HepG2 (cell line): ENCODE measurements around the gene DUS2. TPM values are rescaled to one million over a fixed set of nuclear protein-coding genes. Genes with fewer than 3 reads are reported as not detected.

Experiments
- ERF ChIP-seq: IDR thresholded peaks from 2 replicates; pipeline ENCODE4 v1.6.1; 2018; ENCODE audit warnings: missing biosample characterization, missing genetic modification reagents
- FOXA1 ChIP-seq, 2 experiments: fragments of 450-650 bp in 1 of 2; sonication (generic) in 1 of 2; formaldehyde crosslinking in 1 of 2; IDR thresholded peaks; 2 replicates each; pipeline versions ENCODE4 v1.4.0 to v1.6.1; 2016 to 2020; ENCODE audit warnings: missing genetic modification reagents in 1 of 2
- GABPA ChIP-seq, 2 experiments: IDR thresholded peaks; 2 replicates each; pipeline ENCODE4 v1.6.1; 2011 to 2016; ENCODE audit warnings: low read depth in 2 of 2, low read length in 1 of 2, missing biosample characterization in 1 of 2, missing genetic modification characterization in 1 of 2
- KDM1A ChIP-seq: IDR thresholded peaks from 2 replicates; pipeline ENCODE4 v1.6.1; 2016; ENCODE audit warnings: missing compliant biosample characterization
- KIAA2018 ChIP-seq: sonication (generic); formaldehyde crosslinking; IDR thresholded peaks from 2 replicates; pipeline ENCODE4 v1.5.0; 2020; ENCODE audit warnings: mild to moderate bottlenecking, missing genetic modification reagents, borderline replicate concordance
- KLF15 ChIP-seq: sonication (generic); formaldehyde crosslinking; IDR thresholded peaks from 2 replicates; pipeline ENCODE4 v1.8.1; 2023; ENCODE audit warnings: borderline replicate concordance, mild to moderate bottlenecking, inconsistent platforms, missing genetic modification reagents, mixed read lengths
- MBNL3 ChIP-seq: fragments of 250-450 bp; sonication (Bioruptor Pico); conservative IDR thresholded peaks from 2 replicates; pipeline ENCODE4 v1.8.0; 2022; ENCODE audit warnings: mild to moderate bottlenecking, inconsistent platforms
- MEF2D ChIP-seq: sonication (generic); formaldehyde crosslinking; IDR thresholded peaks from 2 replicates; pipeline ENCODE4 v1.5.1; 2020; ENCODE audit warnings: mild to moderate bottlenecking, missing genetic modification reagents
- REL ChIP-seq: sonication (generic); formaldehyde crosslinking; conservative IDR thresholded peaks from 2 replicates; pipeline ENCODE4 v1.8.0; 2022; ENCODE audit warnings: mild to moderate bottlenecking, missing genetic modification reagents, moderate library complexity
- SATB2 ChIP-seq: sonication (generic); formaldehyde crosslinking; IDR thresholded peaks from 2 replicates; pipeline ENCODE4 v1.5.0; 2020; ENCODE audit warnings: missing genetic modification reagents
- ZBED4 ChIP-seq: sonication (generic); formaldehyde crosslinking; IDR thresholded peaks from 2 replicates; pipeline ENCODE4 v1.4.0; 2020; ENCODE audit warnings: missing genetic modification reagents, borderline replicate concordance
- ZFAT ChIP-seq: sonication (generic); formaldehyde crosslinking; conservative IDR thresholded peaks from 2 replicates; pipeline ENCODE4 v1.8.1; 2023; ENCODE audit warnings: missing genetic modification reagents, inconsistent platforms
- ZFY ChIP-seq: sonication (generic); formaldehyde crosslinking; IDR thresholded peaks from 2 replicates; pipeline ENCODE4 v1.4.0; 2020; ENCODE audit warnings: missing genetic modification reagents
- ZNF788 ChIP-seq: sonication (generic); formaldehyde crosslinking; IDR thresholded peaks from 2 replicates; pipeline ENCODE4 v1.5.0; 2020; ENCODE audit warnings: mild to moderate bottlenecking, missing genetic modification reagents, borderline replicate concordance
- polyA plus RNA-seq, 8 experiments: library from polyadenylated mRNA; depleted of rRNA in 3 of 8; stranded (reverse) in 7 of 8; unstranded in 1 of 8; fragments of >200 nt; fragmentation: Illumina TruSeq in 4 of 8; extraction: Trizol in 4 of 8; gene quantifications; 2 replicates each; pipeline versions ENCODE4 v1.2.1 to v1.2.3, GENCODE V29; 2011 to 2016; ENCODE audit warnings: low read depth in 4 of 8, missing spikeins in 1 of 8, mixed read lengths in 1 of 8; ENCODE audit not compliant: insufficient read depth in 1 of 8
- total RNA-seq, 5 experiments: library from RNA; depleted of rRNA; stranded (reverse); fragments of >200 nt; fragmentation: Illumina TruSeq; extraction: Trizol; gene quantifications; 2 replicates each; pipeline ENCODE4 v1.2.3, GENCODE V29; 2016; ENCODE audit warnings: low read depth in 1 of 5
- TF ChIP-seq, protein P1 (sequence below): sonication (generic); formaldehyde crosslinking; IDR thresholded peaks from 2 replicates; pipeline ENCODE4 v1.8.1; 2023; ENCODE audit warnings: mild to moderate bottlenecking, missing genetic modification reagents

The DUS2 gene
- total and polyA plus RNA-seq, 2 of the 13 experiments (the other 11 are each of a cell fraction or from before 2014, with no cell fraction given): 17.8 to 25.1 TPM

DNA sequence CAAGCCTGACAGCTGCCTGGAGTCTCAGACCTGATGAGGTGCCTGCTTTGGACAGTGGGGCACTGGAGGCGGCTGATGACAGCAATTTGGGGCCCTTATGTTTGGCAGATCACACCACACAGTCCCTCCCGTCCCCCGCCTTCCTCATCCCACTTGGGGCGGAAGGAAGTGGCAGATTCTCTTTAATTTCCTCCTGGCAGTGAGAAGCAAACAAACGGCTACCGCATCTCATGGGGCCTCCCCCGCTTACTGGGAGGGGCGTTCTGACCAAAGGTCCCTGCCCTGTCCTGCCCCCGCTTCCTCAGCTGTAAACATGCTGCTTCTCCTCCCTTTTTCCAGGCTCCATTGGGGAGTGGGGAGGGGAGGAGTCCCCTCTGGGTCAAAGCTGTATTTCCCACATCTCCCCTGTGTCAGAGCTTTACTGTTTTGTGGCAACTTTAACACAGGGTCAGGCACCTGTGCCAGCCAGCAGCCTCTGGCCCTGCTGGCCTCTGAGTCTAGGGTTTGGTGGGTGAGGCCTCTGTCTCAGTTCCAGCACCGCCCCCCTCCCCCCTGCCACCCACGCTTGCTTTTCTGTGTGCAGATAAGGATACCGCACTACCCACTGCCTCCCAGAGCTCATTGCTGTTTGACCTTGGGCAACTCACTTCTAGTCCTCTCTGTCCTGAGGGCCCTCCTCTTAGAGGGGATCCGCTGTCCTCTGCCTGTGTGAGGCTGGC lies 56.7 kb downstream of the DUS2 start (continued):
- TF ChIP-seq KLF15 (CRISPR knock-in tag) (peak; percentile 84; the same call in 1 of the 2 replicates), KDM1A (CRISPR knock-in tag) (peak; percentile 29; the same call in 1 of the 2 replicates), KIAA2018 (CRISPR knock-in tag) (no peak), SATB2 (peak; percentile 88; the same call in 1 of the 2 replicates), FOXA1 (IDR thresholded peaks at IDR 0.05) (no peak; the same call in 1 of the 2 replicates), FOXA1 (CRISPR knock-in tag; IDR thresholded peaks at IDR 0.05) (peak; percentile 98), MBNL3 (CRISPR knock-in tag) (no peak), ZFAT (no peak), ZNF788 (CRISPR knock-in tag) (peak; percentile 94; the same call in 1 of the 2 replicates), REL (CRISPR knock-in tag) (no peak), GABPA (IDR thresholded peaks at IDR 0.05; ENCODE audit: low read depth, low read length) (peak; percentile 41; the same call in 1 of the 2 replicates), GABPA (CRISPR knock-in tag; IDR thresholded peaks at IDR 0.05; ENCODE audit: low read depth) (no peak), ZBED4 (peak; percentile 56), ZFY (CRISPR knock-in tag) (peak; percentile 79), MEF2D (CRISPR knock-in tag) (peak; percentile 96), ERF (CRISPR knock-in tag) (peak; percentile 98)
- TF ChIP-seq, protein P1, sequence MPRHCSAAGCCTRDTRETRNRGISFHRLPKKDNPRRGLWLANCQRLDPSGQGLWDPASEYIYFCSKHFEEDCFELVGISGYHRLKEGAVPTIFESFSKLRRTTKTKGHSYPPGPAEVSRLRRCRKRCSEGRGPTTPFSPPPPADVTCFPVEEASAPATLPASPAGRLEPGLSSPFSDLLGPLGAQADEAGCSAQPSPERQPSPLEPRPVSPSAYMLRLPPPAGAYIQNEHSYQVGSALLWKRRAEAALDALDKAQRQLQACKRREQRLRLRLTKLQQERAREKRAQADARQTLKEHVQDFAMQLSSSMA (CRISPR knock-in tag): peak; percentile 94
